ENCODE results near the gene PTCRA.

The PTCRA gene

GRCh38 chr6:42971746-42972327 lies 56.0 kb downstream of the PTCRA start:
- no peak for DNase-seq
- no peaks in the 10 kb centered on the region for H3K27me3 Mint-ChIP-seq (ENCODE audit: low read depth, poor library complexity)
- peaks cover 3% of the 10 kb centered on the region for H3K4me1 Mint-ChIP-seq
- no peak overlapping the region for H3K27ac Mint-ChIP-seq
- peaks cover 29% of the 10 kb centered on the region for H3K36me3 Mint-ChIP-seq (ENCODE audit: low read depth)
- no peaks in the 10 kb centered on the region for H3K9me3 Mint-ChIP-seq
- TF ChIP-seq, protein P1, sequence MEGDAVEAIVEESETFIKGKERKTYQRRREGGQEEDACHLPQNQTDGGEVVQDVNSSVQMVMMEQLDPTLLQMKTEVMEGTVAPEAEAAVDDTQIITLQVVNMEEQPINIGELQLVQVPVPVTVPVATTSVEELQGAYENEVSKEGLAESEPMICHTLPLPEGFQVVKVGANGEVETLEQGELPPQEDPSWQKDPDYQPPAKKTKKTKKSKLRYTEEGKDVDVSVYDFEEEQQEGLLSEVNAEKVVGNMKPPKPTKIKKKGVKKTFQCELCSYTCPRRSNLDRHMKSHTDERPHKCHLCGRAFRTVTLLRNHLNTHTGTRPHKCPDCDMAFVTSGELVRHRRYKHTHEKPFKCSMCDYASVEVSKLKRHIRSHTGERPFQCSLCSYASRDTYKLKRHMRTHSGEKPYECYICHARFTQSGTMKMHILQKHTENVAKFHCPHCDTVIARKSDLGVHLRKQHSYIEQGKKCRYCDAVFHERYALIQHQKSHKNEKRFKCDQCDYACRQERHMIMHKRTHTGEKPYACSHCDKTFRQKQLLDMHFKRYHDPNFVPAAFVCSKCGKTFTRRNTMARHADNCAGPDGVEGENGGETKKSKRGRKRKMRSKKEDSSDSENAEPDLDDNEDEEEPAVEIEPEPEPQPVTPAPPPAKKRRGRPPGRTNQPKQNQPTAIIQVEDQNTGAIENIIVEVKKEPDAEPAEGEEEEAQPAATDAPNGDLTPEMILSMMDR (IDR thresholded peaks at IDR 0.05) = no peak
- H3K4me3 Mint-ChIP-seq = no peak overlapping the region

DNA sequence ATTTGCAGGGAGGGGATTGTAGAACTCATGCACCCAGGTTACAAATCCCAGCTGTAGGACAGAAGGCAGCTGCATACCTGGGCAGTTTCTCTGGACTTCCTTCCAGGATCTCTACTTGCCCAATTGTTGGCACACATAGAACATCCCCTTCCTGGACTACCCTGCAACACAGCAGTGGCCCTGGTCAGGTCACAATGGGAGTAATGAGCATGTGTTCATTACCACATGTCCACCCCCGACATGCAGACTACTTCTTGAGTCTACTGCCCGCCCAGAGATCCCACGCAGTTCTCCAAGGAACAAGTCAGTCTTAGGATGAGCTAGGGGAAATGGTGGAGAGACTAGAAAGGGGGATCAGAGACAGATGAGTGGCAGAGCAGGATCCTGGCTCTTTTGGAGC lies 58.1 kb downstream of the PTCRA start:
- no peaks in the 10 kb centered on the region for H3K9me3 Mint-ChIP-seq
- no peak overlapping the region for H3K4me3 Mint-ChIP-seq
- no peak for DNase-seq
- TF ChIP-seq, protein P1 (IDR thresholded peaks at IDR 0.05) = no peak
- no peak overlapping the region for H3K27ac Mint-ChIP-seq
- no peaks in the 10 kb centered on the region for H3K27me3 Mint-ChIP-seq (ENCODE audit: low read depth, poor library complexity)
- peaks cover 29% of the 10 kb centered on the region for H3K36me3 Mint-ChIP-seq (ENCODE audit: low read depth)
- peaks cover 12% of the 10 kb centered on the region for H3K4me1 Mint-ChIP-seq

GRCh38 chr6:42974919-42975505 lies 59.2 kb downstream of the PTCRA start:
- DNase-seq = no peak
- TF ChIP-seq, protein P1 (IDR thresholded peaks at IDR 0.05) = no peak
- peaks cover 26% of the 10 kb centered on the region for H3K36me3 Mint-ChIP-seq (ENCODE audit: low read depth)
- no peaks in the 10 kb centered on the region for H3K9me3 Mint-ChIP-seq
- H3K27me3 Mint-ChIP-seq (ENCODE audit: low read depth, poor library complexity) = no peaks in the 10 kb centered on the region
- H3K4me1 Mint-ChIP-seq = peaks cover 22% of the 10 kb centered on the region
- no peak overlapping the region for H3K4me3 Mint-ChIP-seq
- no peak overlapping the region for H3K27ac Mint-ChIP-seq
